Bronchial epithelial cell (primary cell): ENCODE measurements around the gene GFRA1. TPM values are rescaled to one million over a fixed set of nuclear protein-coding genes. Genes with fewer than 3 reads are reported as not detected.

ENCODE experiments used
- DNase-seq: peaks from one replicate; pipeline ENCODE4 v3.0.0-alpha.2; 2010; ENCODE audit warnings: low read depth
- FAIRE-seq: peaks from 2 replicates; lab custom pipeline; 2011; peaks lifted over from hg19 to GRCh38; lab: Jason Lieb, UNC
- H3K27me3 ChIP-seq: 2 replicates; pipeline ENCODE4 v1.5.1; 2011; ENCODE audit warnings: low read length; ENCODE audit not compliant: control insufficient read depth, insufficient read depth
- H3K36me3 ChIP-seq: 2 replicates; pipeline ENCODE4 v1.5.1; 2011; ENCODE audit warnings: low read length; ENCODE audit not compliant: control insufficient read depth, insufficient read depth
- H3K4me3 ChIP-seq: 2 replicates; pipeline ENCODE4 v1.5.1; 2011; ENCODE audit warnings: mild to moderate bottlenecking, low read depth, low read length, control low read depth
- CTCF ChIP-seq: IDR thresholded peaks from 2 replicates; pipeline ENCODE4 v1.5.1; 2011; ENCODE audit warnings: mild to moderate bottlenecking, moderate library complexity, low read length, control low read depth, inconsistent platforms; ENCODE audit not compliant: insufficient read depth, severe bottlenecking
- total RNA-seq: library from RNA; depleted of rRNA; stranded (reverse); fragments of >200 nt; gene quantifications from 2 replicates; pipeline ENCODE4 v1.2.1, GENCODE V29; 2014

Gene GFRA1
- total RNA-seq, 1 donor from 2014 or later: under 0.01 TPM

GRCh38 chr10:116073510-116073909 is 199.5 kb downstream of the GFRA1 start:
- no peak for TF ChIP-seq CTCF
- no peaks in the 10 kb centered on the region for H3K36me3 ChIP-seq
- no peak for DNase-seq
- no peak overlapping the region for H3K4me3 ChIP-seq
- no peak for FAIRE-seq
- no peaks in the 10 kb centered on the region for H3K27me3 ChIP-seq

GRCh38 chr10:116073001-116073400 is 200.0 kb downstream of the GFRA1 start:
- no peaks in the 10 kb centered on the region for H3K36me3 ChIP-seq
- DNase-seq (no peak), FAIRE-seq (no peak)
- no peaks in the 10 kb centered on the region for H3K27me3 ChIP-seq
- H3K4me3 ChIP-seq: no peak overlapping the region
- no peak for TF ChIP-seq CTCF

GRCh38 chr10:116071453-116072148 is 201.4 kb downstream of the GFRA1 start:
- no peak for FAIRE-seq
- DNase-seq: no peak
- no peak overlapping the region for H3K4me3 ChIP-seq
- no peak for TF ChIP-seq CTCF
- no peaks in the 10 kb centered on the region for H3K27me3 ChIP-seq
- no peaks in the 10 kb centered on the region for H3K36me3 ChIP-seq

- DNase-seq (no peak), FAIRE-seq (no peak)
- Histone ChIP-seq H3K4me3 (no peak overlapping the region), H3K27me3 (no peaks in the 10 kb centered on the region), H3K36me3 (no peaks in the 10 kb centered on the region)
- no peak for TF ChIP-seq CTCF
These were observed 202.2 kb downstream of the GFRA1 start for GRCh38 chr10:116070743-116071320.

- FAIRE-seq: no peak
- no peak for TF ChIP-seq CTCF
- DNase-seq: no peak
- Histone ChIP-seq H3K36me3 (no peaks in the 10 kb centered on the region), H3K27me3 (no peaks in the 10 kb centered on the region), H3K4me3 (no peak overlapping the region)
These were observed 203.2 kb downstream of the GFRA1 start for GRCh38 chr10:116069856-116070255.
